HEK293T (cell line): Measurements from ENCODE around the gene PSMD9.

ENCODE experiments used
- ARNT ChIP-seq: fragments of 450-650 bp; IDR thresholded peaks from 2 replicates; pipeline ENCODE4 v1.6.1; 2017; ENCODE audit warnings: mild to moderate bottlenecking
- BHLHE40 ChIP-seq: fragments of 450-650 bp; IDR thresholded peaks from 2 replicates; pipeline ENCODE4 v1.6.1; 2016; ENCODE audit warnings: mild to moderate bottlenecking, moderate library complexity, borderline replicate concordance
- FOXM1 ChIP-seq: fragments of 450-650 bp; IDR thresholded peaks from 2 replicates; pipeline ENCODE4 v1.6.1; 2017; ENCODE audit warnings: mild to moderate bottlenecking, borderline replicate concordance
- NFRKB ChIP-seq: fragments of 450-650 bp; IDR thresholded peaks from 2 replicates; pipeline ENCODE4 v1.6.1; 2016; ENCODE audit warnings: mild to moderate bottlenecking, moderate library complexity
- TARDBP ChIP-seq: fragments of 450-650 bp; IDR thresholded peaks from 2 replicates; pipeline ENCODE4 v1.6.1; 2016

GRCh38 chr12:121918679-121919038 lies 30.1 kb downstream of the PSMD9 start:
- TF ChIP-seq FOXM1 = no peak
- no peak for TF ChIP-seq NFRKB
- no peak for TF ChIP-seq ARNT
- TF ChIP-seq BHLHE40 = no peak
- TF ChIP-seq TARDBP = no peak
